HL-60 (cell line): ENCODE measurements around the gene DPH1.

Experiments
- CTCF ChIP-seq: IDR thresholded peaks from one replicate; pipeline ENCODE4 v1.5.1; 2011; ENCODE audit warnings: low read length, control low read depth, inconsistent platforms; ENCODE audit not compliant: insufficient read depth
- GABPA ChIP-seq: IDR thresholded peaks from 2 replicates; pipeline ENCODE4 v1.6.1; 2012; ENCODE audit warnings: low read depth
- TF ChIP-seq, protein P1 (sequence below): IDR thresholded peaks from 2 replicates; pipeline ENCODE4 v1.6.1; 2012; ENCODE audit warnings: low read depth; ENCODE audit not compliant: insufficient replicate concordance

DNA sequence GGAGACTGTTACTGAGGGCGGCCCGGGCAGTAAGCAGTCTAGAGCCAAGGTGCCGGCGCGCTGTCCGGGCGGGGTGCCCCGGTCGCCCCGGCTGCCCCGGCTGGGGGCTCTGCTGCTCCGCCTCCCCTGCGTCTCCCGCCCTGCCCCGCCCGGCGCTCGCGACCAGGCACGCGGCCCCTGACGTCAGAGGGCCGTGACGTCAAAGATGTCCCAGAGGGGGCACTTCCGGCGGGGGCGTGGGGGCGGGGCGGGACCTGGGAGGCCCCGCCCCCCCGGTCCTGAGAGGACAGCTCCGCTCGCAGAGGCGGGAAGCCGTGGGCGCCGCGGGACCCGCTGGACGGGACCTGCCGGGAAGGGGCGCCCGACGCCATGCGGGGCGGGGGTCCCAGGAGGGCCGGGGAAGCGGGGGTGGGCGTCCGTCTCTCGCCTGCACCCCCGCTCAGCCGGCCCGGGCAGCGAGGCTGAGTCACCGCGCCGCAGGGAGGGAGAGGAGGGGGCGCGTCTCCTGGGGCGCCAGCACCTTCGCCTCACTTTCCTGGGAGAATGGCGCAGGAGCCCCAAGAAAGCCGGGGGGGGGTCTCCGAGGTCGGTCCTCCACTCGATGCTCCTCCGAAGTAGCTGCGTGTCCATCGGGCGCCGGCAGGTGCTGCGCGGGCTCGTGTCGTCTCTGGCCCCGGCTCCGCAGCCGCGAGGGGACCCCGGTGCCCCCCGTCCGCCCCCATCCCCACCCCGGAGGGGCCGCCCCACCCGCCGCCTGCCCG is 20.5 kb downstream of the DPH1 start:
- TF ChIP-seq GABPA (no peak), CTCF (no peak)
- TF ChIP-seq, protein P1, sequence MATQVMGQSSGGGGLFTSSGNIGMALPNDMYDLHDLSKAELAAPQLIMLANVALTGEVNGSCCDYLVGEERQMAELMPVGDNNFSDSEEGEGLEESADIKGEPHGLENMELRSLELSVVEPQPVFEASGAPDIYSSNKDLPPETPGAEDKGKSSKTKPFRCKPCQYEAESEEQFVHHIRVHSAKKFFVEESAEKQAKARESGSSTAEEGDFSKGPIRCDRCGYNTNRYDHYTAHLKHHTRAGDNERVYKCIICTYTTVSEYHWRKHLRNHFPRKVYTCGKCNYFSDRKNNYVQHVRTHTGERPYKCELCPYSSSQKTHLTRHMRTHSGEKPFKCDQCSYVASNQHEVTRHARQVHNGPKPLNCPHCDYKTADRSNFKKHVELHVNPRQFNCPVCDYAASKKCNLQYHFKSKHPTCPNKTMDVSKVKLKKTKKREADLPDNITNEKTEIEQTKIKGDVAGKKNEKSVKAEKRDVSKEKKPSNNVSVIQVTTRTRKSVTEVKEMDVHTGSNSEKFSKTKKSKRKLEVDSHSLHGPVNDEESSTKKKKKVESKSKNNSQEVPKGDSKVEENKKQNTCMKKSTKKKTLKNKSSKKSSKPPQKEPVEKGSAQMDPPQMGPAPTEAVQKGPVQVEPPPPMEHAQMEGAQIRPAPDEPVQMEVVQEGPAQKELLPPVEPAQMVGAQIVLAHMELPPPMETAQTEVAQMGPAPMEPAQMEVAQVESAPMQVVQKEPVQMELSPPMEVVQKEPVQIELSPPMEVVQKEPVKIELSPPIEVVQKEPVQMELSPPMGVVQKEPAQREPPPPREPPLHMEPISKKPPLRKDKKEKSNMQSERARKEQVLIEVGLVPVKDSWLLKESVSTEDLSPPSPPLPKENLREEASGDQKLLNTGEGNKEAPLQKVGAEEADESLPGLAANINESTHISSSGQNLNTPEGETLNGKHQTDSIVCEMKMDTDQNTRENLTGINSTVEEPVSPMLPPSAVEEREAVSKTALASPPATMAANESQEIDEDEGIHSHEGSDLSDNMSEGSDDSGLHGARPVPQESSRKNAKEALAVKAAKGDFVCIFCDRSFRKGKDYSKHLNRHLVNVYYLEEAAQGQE: peak; percentile 74
